Tibial artery (tissue), 4 donors: ENCODE results near the gene ZBTB25.

Experiments
- DNase-seq, 2 donors: peaks; one replicate each; pipeline ENCODE4 v3.0.0-alpha.2; 2019
- H3K27ac ChIP-seq, 2 donors: fragments of 200-600 bp; sonication (generic) in 1 of 2; 1 replicate in 1 of 2; 2 replicates in 1 of 2; pipeline ENCODE4 v1.5.1; 2018 to 2019; ENCODE audit warnings: mild to moderate bottlenecking in 1 of 2
- H3K27me3 ChIP-seq, 2 donors: fragments of 200-600 bp; sonication (generic) in 1 of 2; one replicate each; pipeline versions ENCODE4 v1.5.1 to v1.6.0; 2016 to 2019
- H3K36me3 ChIP-seq, 3 donors: fragments of 200-600 bp; sonication (generic) in 2 of 3; one replicate each; pipeline ENCODE4 v1.5.1; 2016 to 2019; ENCODE audit warnings: mild to moderate bottlenecking in 2 of 3
- H3K4me1 ChIP-seq, 4 donors: fragments of 200-600 bp; sonication (generic) in 2 of 4; 1 replicate in 3 of 4; 2 replicates in 1 of 4; pipeline ENCODE4 v1.5.1; 2016 to 2019
- H3K4me3 ChIP-seq, 2 donors: fragments of 200-600 bp; sonication (generic) in 1 of 2; 1 replicate in 1 of 2; 2 replicates in 1 of 2; pipeline ENCODE4 v1.5.1; 2018 to 2019; ENCODE audit warnings: mild to moderate bottlenecking in 2 of 2
- H3K9me3 ChIP-seq, 3 donors: fragments of 200-600 bp; sonication (generic) in 1 of 3; one replicate each; pipeline ENCODE4 v1.5.1; 2016 to 2019
- intact Hi-C: fragments of 100-400 bp; cut with DNase I; formaldehyde crosslinking; loops from one replicate; pipeline ENCODE4 v1.15.0; 2023; ENCODE audit warnings: low total_unique reads
- TF ChIP-seq, protein P1 (sequence below), 2 experiments: fragments of 200-600 bp in 1 of 2; fragments of 450-650 bp in 1 of 2; IDR thresholded peaks; one replicate each; pipeline ENCODE4 v1.5.1; 2017 to 2019; ENCODE audit warnings: antibody characterized with exemption in 2 of 2, mild to moderate bottlenecking in 1 of 2, moderate library complexity in 1 of 2

The ZBTB25 gene

DNA sequence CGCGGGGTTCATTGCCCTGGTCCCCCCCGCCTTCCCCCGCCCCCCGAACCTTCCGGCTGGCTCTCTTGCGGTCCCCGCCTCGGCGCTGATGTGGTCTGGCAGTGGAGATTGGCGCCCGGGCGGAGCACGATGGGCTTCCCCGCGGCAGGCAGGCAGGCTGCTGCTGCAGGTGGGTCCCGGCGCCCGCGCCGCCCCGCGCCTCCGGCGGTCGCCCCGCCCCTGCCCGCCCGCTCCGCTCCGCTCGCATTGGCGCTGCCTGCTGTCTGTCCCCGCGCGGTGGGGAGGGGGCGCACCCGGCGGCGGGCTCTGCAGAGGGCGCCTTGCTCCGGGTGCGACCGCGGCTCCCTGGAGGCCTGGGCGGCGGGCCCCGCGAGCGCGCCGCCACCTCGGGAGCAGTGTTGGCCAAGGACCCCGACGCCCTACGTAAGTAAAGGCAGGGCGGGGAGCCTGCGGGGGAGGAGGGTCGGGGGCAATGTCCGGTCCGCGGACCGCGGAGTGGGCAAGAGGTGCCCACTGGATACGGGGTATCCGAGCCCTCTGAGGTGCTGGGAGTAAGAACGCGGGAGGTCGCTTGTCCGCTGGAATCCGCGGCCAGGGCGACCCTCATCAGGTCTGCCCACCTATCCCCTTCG is 38.3 kb downstream of the ZBTB25 start, which contains the start of gene AKAP5:
Gene AKAP5, plus strand, starts transcription at position 309 of the 632 bp plus-strand sequence. CDS start 2,896 bp downstream, outside the sequence.
- intact Hi-C loops, result no loop called here
- TF ChIP-seq, protein P1, sequence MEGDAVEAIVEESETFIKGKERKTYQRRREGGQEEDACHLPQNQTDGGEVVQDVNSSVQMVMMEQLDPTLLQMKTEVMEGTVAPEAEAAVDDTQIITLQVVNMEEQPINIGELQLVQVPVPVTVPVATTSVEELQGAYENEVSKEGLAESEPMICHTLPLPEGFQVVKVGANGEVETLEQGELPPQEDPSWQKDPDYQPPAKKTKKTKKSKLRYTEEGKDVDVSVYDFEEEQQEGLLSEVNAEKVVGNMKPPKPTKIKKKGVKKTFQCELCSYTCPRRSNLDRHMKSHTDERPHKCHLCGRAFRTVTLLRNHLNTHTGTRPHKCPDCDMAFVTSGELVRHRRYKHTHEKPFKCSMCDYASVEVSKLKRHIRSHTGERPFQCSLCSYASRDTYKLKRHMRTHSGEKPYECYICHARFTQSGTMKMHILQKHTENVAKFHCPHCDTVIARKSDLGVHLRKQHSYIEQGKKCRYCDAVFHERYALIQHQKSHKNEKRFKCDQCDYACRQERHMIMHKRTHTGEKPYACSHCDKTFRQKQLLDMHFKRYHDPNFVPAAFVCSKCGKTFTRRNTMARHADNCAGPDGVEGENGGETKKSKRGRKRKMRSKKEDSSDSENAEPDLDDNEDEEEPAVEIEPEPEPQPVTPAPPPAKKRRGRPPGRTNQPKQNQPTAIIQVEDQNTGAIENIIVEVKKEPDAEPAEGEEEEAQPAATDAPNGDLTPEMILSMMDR (IDR thresholded peaks at IDR 0.05), result no peak
- H3K27ac ChIP-seq, result peak within 1 kb of the TSS; percentile 78 to 79

DNA sequence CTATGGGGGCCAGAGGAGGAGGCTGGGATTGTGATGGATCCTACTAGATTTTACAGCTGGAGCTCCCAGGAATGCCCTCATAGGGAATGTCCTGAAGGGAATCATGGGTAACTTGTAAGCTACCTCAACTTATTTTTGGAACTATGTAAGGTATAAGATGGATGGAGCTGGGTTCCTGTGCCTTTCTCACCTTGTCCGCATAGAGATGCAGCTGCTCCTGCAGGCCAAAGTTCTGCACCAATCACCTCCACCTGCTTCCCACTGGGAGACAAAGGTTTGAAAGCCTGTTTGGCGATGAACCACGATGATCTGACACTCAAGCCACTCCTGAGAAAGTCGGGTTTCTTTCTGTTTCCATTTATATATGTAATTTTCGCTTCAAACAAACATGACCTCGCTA is 39.0 kb downstream of the ZBTB25 start:
- TF ChIP-seq, protein P1 (IDR thresholded peaks at IDR 0.05), result no peak
- H3K27ac ChIP-seq, result peak overlapping the region; percentile 78 to 79
- DNase-seq, result no peak
- H3K4me1 ChIP-seq, result peaks cover 0 to 19% (median 7%) of the 10 kb centered on the region in 4 donors
- H3K9me3 ChIP-seq, result no peaks in the 10 kb centered on the region
- H3K27me3 ChIP-seq, result no peaks in the 10 kb centered on the region
- H3K4me3 ChIP-seq, result peak overlapping the region; percentile 64 to 69
- H3K36me3 ChIP-seq, result peaks cover 0 to 11% (median 0%) of the 10 kb centered on the region in 3 donors
- intact Hi-C loops, result no loop called here

More for the DNA sequence above, 38.3 kb downstream of the ZBTB25 start, which contains the start of gene AKAP5:
- Histone ChIP-seq H3K27me3 (no peaks in the 10 kb centered on the region), H3K9me3 (no peaks in the 10 kb centered on the region), H3K36me3 (peaks cover 0 to 4% (median 0%) of the 10 kb centered on the region in 3 donors), H3K4me3 (peak within 1 kb of the TSS; percentile 64 to 69), H3K4me1 (peaks cover 0 to 19% (median 7%) of the 10 kb centered on the region in 4 donors)
- peak; percentile 22 to 76 for DNase-seq

DNA sequence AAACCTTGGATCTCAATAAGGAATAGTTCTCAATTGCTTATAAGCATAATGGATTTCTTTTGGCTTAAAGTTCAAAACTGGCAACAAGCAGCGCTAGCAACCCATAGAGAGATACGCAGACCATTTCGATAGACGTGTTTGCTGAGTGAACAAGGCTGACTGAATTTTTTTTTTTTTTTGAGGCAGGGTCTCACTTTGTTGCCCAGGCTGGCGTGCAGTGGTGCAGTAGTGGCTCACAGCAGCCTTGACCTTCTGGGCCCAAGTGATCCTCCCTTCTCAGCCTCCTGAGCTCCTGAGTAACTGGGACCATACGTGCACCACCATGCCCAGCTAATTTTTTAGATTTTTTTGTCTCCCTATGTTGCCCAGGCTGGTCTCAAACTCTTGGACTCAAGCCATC is 39.8 kb downstream of the ZBTB25 start:
- Histone ChIP-seq H3K27ac (no peak overlapping the region), H3K9me3 (no peaks in the 10 kb centered on the region), H3K27me3 (no peaks in the 10 kb centered on the region), H3K36me3 (peaks cover 0 to 16% (median 0%) of the 10 kb centered on the region in 3 donors), H3K4me3 (no peak overlapping the region), H3K4me1 (peaks cover 0 to 19% (median 7%) of the 10 kb centered on the region in 4 donors)
- intact Hi-C loops, result no loop called here
- TF ChIP-seq, protein P1 (IDR thresholded peaks at IDR 0.05), result no peak
- DNase-seq, result no peak

DNA sequence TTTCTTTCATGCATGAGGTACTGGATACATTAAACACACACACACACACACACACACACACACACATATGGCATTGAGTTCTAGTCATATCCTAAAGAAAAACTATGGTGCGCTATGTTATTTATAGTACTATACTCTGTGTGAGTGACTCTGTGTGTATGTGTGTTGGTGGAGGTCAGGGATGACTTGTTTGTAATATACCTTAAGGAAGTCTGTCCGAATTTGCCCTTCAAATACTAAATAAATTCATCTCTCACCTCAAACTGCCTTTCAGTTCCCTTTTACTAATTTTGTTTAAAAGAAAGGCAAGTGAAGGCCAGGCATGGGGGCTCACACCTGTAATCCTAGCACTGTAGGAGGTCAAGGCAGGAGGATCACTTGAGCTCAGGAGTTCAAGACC is 40.4 kb downstream of the ZBTB25 start:
- Histone ChIP-seq H3K27me3 (no peaks in the 10 kb centered on the region), H3K36me3 (peaks cover 0 to 21% (median 0%) of the 10 kb centered on the region in 3 donors), H3K9me3 (no peaks in the 10 kb centered on the region), H3K4me3 (no peak overlapping the region), H3K4me1 (peaks cover 0 to 16% (median 7%) of the 10 kb centered on the region in 4 donors), H3K27ac (no peak overlapping the region)
- TF ChIP-seq, protein P1 (IDR thresholded peaks at IDR 0.05), result no peak
- intact Hi-C loops, result no loop called here
- no peak for DNase-seq

DNA sequence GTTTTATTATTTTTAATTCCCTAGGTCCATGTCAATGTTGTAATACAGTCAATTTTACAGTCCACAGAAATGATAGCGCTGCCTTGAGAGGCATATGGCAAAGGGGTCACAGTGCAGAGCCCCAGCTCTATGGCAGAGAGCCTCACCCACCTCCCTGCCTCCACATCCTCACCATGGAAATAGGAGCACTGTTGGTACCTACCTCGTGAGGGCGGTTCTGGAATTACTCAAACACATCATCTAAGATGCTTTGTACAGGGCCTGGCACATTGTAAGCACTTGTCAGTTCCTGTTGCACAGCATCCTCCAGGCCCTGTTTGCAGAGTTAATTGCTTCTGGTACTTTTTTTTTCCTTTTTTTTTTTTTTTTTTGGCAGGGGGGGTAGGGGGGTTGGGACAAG is 42.4 kb downstream of the ZBTB25 start:
- Histone ChIP-seq H3K4me3 (no peak overlapping the region), H3K36me3 (peaks cover 0 to 30% (median 0%) of the 10 kb centered on the region in 3 donors), H3K4me1 (peaks cover 0 to 14% (median 6%) of the 10 kb centered on the region in 4 donors), H3K9me3 (no peaks in the 10 kb centered on the region), H3K27me3 (no peaks in the 10 kb centered on the region), H3K27ac (no peak overlapping the region)
- TF ChIP-seq, protein P1 (IDR thresholded peaks at IDR 0.05), result no peak
- intact Hi-C loops, result no loop called here
- DNase-seq, result no peak
